Limb (tissue), 2 donors: ENCODE data around the gene SLC4A1.
A peak's percentile ranks its signal among the peaks of the same experiment; 100 is the strongest.

Experiments
- DNase-seq, 2 donors: peaks; one replicate each; pipeline ENCODE4 v3.0.0-alpha.2; 2016; ENCODE audit errors: extremely low spot score in 2 of 2

SLC4A1 gene

GRCh38 chr17:44284024-44284400, 16.1 kb upstream of the SLC4A1 start:
- DNase-seq, result no peak

GRCh38 chr17:44283344-44284023, 15.5 kb upstream of the SLC4A1 start:
- no peak for DNase-seq

- no peak for DNase-seq
Observed at GRCh38 chr17:44282264-44282663, 14.3 kb upstream of the SLC4A1 start.

GRCh38 chr17:44281570-44281969, 13.6 kb upstream of the SLC4A1 start:
- DNase-seq, result no peak

- DNase-seq, result no peak
Observed at GRCh38 chr17:44280392-44280937, 12.5 kb upstream of the SLC4A1 start.

- DNase-seq, result peak in 1 of 2 donors; percentile 14
Observed at GRCh38 chr17:44279666-44280391, 11.9 kb upstream of the SLC4A1 start.

GRCh38 chr17:44279346-44279665, 11.4 kb upstream of the SLC4A1 start:
- DNase-seq, result no peak

GRCh38 chr17:44277976-44278375, 10.0 kb upstream of the SLC4A1 start:
- DNase-seq, result no peak

GRCh38 chr17:44273607-44274006, 5.7 kb upstream of the SLC4A1 start:
- DNase-seq, result no peak

- no peak for DNase-seq
Observed at GRCh38 chr17:44272954-44273353, 5.0 kb upstream of the SLC4A1 start.

- no peak for DNase-seq
Observed at GRCh38 chr17:44272321-44272951, 4.5 kb upstream of the SLC4A1 start.

- DNase-seq, result peak; percentile 34 to 48
Observed at GRCh38 chr17:44269535-44270240, 1.8 kb upstream of the SLC4A1 start.

GRCh38 chr17:44268709-44269534, 987 bp upstream of the SLC4A1 start:
- no peak for DNase-seq

GRCh38 chr17:44267165-44267455, 825 bp downstream of the SLC4A1 start:
- no peak for DNase-seq

- DNase-seq, result no peak
Observed at GRCh38 chr17:44266402-44267164, 1.4 kb downstream of the SLC4A1 start.

GRCh38 chr17:44263345-44263902, 4.5 kb downstream of the SLC4A1 start:
- no peak for DNase-seq

GRCh38 chr17:44262654-44263225, 5.2 kb downstream of the SLC4A1 start:
- DNase-seq, result no peak

- no peak for DNase-seq
Observed at GRCh38 chr17:44260296-44260695, 7.6 kb downstream of the SLC4A1 start.

GRCh38 chr17:44258811-44259351, 9.1 kb downstream of the SLC4A1 start:
- DNase-seq, result no peak
